Measurements from ENCODE around the gene PHTF2. TPM values are rescaled to one million over a fixed set of nuclear protein-coding genes. Genes with fewer than 3 reads are reported as not detected.

Gene PHTF2
- total RNA-seq (2012; rRNA removed) (65.5 and 69.9 TPM in 2 replicates), polyA plus RNA-seq (2012; rRNA removed) (21.7 and 28.3 TPM in 2 replicates), Bru-seq, nascent RNA (percentile 87 among the genes with signal in this experiment), BruChase-seq, experiment 1, labeled RNA remaining after a 6-hour chase (percentile 82 among the genes with signal in this experiment), BruChase-seq, experiment 2, labeled RNA remaining after a 2-hour chase (percentile 76 among the genes with signal in this experiment)
- 4.6 and 5.1 TPM in 2 replicates for polyA plus RNA-seq (2012; cell fraction: cytosol; rRNA removed)
- 1.7 and 18.9 TPM in 2 replicates for polyA plus RNA-seq (2012; cell fraction: nucleus; rRNA removed; ENCODE audit: low replicate concordance)
- long read RNA-seq, full-length matches to known transcripts: 37 of 58 reads
- long read RNA-seq, partial matches to known transcripts: 9 of 58 reads
- long read RNA-seq, other reads (novel, unspliced or antisense): 12 of 58 reads

DNA sequence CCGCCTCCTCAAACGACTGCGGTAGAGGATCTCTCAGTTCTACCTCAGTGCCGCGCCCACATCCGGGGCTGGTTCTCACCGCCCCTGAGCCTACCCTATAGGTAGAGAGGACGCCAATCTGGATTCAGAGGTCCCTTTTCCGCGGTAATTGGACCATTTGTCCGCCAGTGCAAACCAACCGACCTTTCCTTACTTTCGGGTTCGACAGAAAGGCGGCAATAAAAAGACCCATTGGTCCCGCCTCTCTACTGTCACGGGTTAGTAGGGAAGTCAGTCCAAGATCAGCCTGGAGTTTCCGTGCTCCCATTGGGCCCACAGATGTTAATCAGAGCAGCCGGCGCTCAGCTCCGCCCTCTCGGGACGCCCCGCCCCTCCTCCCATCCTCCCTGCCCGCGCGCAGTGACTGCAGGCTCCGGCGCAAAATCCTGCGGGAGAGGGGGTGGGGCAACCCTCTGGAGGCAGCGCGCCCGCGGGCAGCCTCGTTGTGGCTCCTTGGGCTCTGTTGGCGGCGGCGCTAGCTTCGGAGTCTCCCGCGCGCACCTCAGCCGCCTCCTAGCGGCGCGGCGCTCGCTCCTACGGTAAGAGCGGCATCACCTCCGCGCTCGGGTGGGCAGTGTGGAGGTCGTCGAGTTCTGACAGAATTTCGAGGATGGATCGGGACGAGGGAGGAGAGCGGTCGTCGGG, at the start of gene PHTF2, which contains the start of gene TMEM60:
PHTF2 (plus strand) TSS at position 380 of the 684 bp plus-strand sequence.
TMEM60 (minus strand) TSS at position 41 of the 684 bp plus-strand sequence. CDS start 4,061 bp downstream, outside the sequence.
- peak within 1 kb of the TSS; percentile 90 for H3K27ac ChIP-seq (ENCODE audit: insufficient read depth, low read length)
- CTCF ChIA-PET: interaction anchor here (0.7 to 1.3 kb wide), 5 partner anchors 10 to 147 kb away, joined by 3 to 6 read pairs (median 3); no protein-coding TSS in a partner anchor
- H3K4me2 ChIP-seq (ENCODE audit: low read depth, low read length): peak within 1 kb of the TSS; percentile 88
- peak within 1 kb of the TSS; percentile 96 for H2AFZ ChIP-seq (replicated peaks; ENCODE audit: low read length, poor library complexity)
- peak within 1 kb of the TSS; percentile 79 for H4K91ac ChIP-seq (ENCODE audit: insufficient read depth, low read depth, low read length)
- H2AK5ac ChIP-seq (ENCODE audit: low read depth, low read length): peak within 1 kb of the TSS; percentile 41
- no peaks in the 10 kb centered on the region for H4K20me1 ChIP-seq (ENCODE audit: insufficient read depth, low read length)
- peak within 1 kb of the TSS; percentile 69 for H3K56ac ChIP-seq (ENCODE audit: extremely low read depth, insufficient read depth, low read length)
- in situ Hi-C loops (cut with MboI; ENCODE audit: low sequenced_read_pairs) (no loop called here), dilution Hi-C loops (cut with HindIII; ENCODE audit: low sequenced_read_pairs, unreplicated experiment) (no loop called here), intact Hi-C loops (cut with micrococcal nuclease) (loop anchor here (2.0 to 10.0 kb wide), 3 partner anchors 68 to 138 kb away; no protein-coding TSS in a partner anchor)
- H3K9me3 ChIP-seq (ENCODE audit: control insufficient read depth, insufficient read depth, low read length): no peaks in the 10 kb centered on the region
- 0 out of 2 replicates have a peak, but pooled peaks cover 2% of the 10 kb centered on the region for H3K9me1 ChIP-seq (ENCODE audit: insufficient read depth, low read length)
- peak within 1 kb of the TSS; percentile 17 to 82; a peak in 2 of 4 replicates for H4K8ac ChIP-seq (ENCODE audit: low read depth in 2 of 2, low read length in 2 of 2)
- H3K14ac ChIP-seq (replicated peaks; ENCODE audit: low read depth, low read length): peak within 1 kb of the TSS; percentile 88
- peaks cover 6% of the 10 kb centered on the region; the same call in 1 of the 2 replicates for H3K4me1 ChIP-seq (ENCODE audit: control insufficient read depth, insufficient read depth, low read length)
- peak within 1 kb of the TSS; percentile 22; the same call in 2 of the 3 replicates for H2BK15ac ChIP-seq (ENCODE audit: low read depth, low read length)
- H3K4me3 ChIP-seq (ENCODE audit: insufficient read depth, low read depth, low read length): peak within 1 kb of the TSS; percentile 81
- no peaks in the 10 kb centered on the region for H3K36me3 ChIP-seq (ENCODE audit: control insufficient read depth, insufficient read depth, low read length)
- peak within 1 kb of the TSS; percentile 90 for H3K4ac ChIP-seq (ENCODE audit: low read depth, low read length)
- H3K27me3 ChIP-seq (ENCODE audit: control insufficient read depth, insufficient read depth, low read length): no peaks in the 10 kb centered on the region
- H3K18ac ChIP-seq (ENCODE audit: low read depth, low read length): peak within 1 kb of the TSS; percentile 66
- peak within 1 kb of the TSS; percentile 96 for H2AK9ac ChIP-seq (replicated peaks; ENCODE audit: low read depth, low read length, poor library complexity)
- POLR2A ChIA-PET (ENCODE audit: unreplicated experiment): no interaction called here
- peak within 1 kb of the TSS; percentile 68 for H4K5ac ChIP-seq (ENCODE audit: low read depth, low read length)
- WGBS, 2 experiments (ENCODE audit: extremely low coverage in 2 of 2, insufficient read length in 1 of 2): 0% methylated on average over 22 of the region's 61 CpGs; no CpG with 5 or more reads in 1 of the 2 experiments
- H2BK120ac ChIP-seq (ENCODE audit: low read depth, low read length): peak within 1 kb of the TSS; percentile 70
- H3K23ac ChIP-seq (ENCODE audit: low read depth, low read length): peak within 1 kb of the TSS; percentile 87
- H3K79me1 ChIP-seq (ENCODE audit: low read depth in 1 of 2, low read length in 2 of 2): peaks cover 22 to 78% of the 10 kb centered on the region in 2 experiments
- H2BK20ac ChIP-seq (ENCODE audit: low read depth, low read length): no peak within 1 kb of the TSS; the same call in 1 of the 2 replicates
- H2BK5ac ChIP-seq (ENCODE audit: low read depth, low read length, poor library complexity, severe bottlenecking): peak within 1 kb of the TSS; percentile 84
- peak; percentile 93 for ATAC-seq (ENCODE audit: low read depth)
- peak; percentile 100 for DNase-seq
- BruUV-seq (replicated peaks): no TSS peak
- H3K9ac ChIP-seq (ENCODE audit: low read depth, low read length): peak within 1 kb of the TSS; percentile 79
- peak; percentile 12 for TF ChIP-seq RCOR1 (IDR thresholded peaks at IDR 0.05; ENCODE audit: insufficient replicate concordance, low read length)
- TF ChIP-seq, protein P1, sequence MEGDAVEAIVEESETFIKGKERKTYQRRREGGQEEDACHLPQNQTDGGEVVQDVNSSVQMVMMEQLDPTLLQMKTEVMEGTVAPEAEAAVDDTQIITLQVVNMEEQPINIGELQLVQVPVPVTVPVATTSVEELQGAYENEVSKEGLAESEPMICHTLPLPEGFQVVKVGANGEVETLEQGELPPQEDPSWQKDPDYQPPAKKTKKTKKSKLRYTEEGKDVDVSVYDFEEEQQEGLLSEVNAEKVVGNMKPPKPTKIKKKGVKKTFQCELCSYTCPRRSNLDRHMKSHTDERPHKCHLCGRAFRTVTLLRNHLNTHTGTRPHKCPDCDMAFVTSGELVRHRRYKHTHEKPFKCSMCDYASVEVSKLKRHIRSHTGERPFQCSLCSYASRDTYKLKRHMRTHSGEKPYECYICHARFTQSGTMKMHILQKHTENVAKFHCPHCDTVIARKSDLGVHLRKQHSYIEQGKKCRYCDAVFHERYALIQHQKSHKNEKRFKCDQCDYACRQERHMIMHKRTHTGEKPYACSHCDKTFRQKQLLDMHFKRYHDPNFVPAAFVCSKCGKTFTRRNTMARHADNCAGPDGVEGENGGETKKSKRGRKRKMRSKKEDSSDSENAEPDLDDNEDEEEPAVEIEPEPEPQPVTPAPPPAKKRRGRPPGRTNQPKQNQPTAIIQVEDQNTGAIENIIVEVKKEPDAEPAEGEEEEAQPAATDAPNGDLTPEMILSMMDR (conservative IDR thresholded peaks at IDR 0.05; ENCODE audit: low read depth, low read length): peak; percentile 53
- TF ChIP-seq FOS (IDR thresholded peaks at IDR 0.05; ENCODE audit: low read depth, low read length): 0 out of 2 replicates have a peak, but pooled peaks have one; percentile 59
- TF ChIP-seq MXI1 (IDR thresholded peaks at IDR 0.05; ENCODE audit: borderline replicate concordance, low read depth, low read length): peak; percentile 59; the same call in 1 of the 2 replicates
- TF ChIP-seq NFE2L2 (IDR thresholded peaks at IDR 0.05; ENCODE audit: low read depth, low read length): no peak
- TF ChIP-seq MAZ (IDR thresholded peaks at IDR 0.05; ENCODE audit: borderline replicate concordance, low read depth, low read length): peak; percentile 91; the same call in 1 of the 2 replicates
- TF ChIP-seq BHLHE40 (IDR thresholded peaks at IDR 0.05; ENCODE audit: low read depth, low read length): no peak; the same call in 1 of the 2 replicates
- peak; percentile 52 for TF ChIP-seq RAD21 (IDR thresholded peaks at IDR 0.05; ENCODE audit: low read length)
- TF ChIP-seq POLR2A (IDR thresholded peaks at IDR 0.05; ENCODE audit: low read depth, low read length): peak; percentile 48
- TF ChIP-seq CHD1 (IDR thresholded peaks at IDR 0.05; ENCODE audit: low read depth, low read length): no peak
- TF ChIP-seq MAFK (IDR thresholded peaks at IDR 0.05; ENCODE audit: low read depth, low read length): no peak
- TF ChIP-seq CEBPB (IDR thresholded peaks at IDR 0.05; ENCODE audit: low read depth, low read length): no peak
- TF ChIP-seq, protein P2, sequence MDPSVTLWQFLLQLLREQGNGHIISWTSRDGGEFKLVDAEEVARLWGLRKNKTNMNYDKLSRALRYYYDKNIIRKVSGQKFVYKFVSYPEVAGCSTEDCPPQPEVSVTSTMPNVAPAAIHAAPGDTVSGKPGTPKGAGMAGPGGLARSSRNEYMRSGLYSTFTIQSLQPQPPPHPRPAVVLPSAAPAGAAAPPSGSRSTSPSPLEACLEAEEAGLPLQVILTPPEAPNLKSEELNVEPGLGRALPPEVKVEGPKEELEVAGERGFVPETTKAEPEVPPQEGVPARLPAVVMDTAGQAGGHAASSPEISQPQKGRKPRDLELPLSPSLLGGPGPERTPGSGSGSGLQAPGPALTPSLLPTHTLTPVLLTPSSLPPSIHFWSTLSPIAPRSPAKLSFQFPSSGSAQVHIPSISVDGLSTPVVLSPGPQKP (IDR thresholded peaks at IDR 0.05; ENCODE audit: borderline replicate concordance, low read depth, low read length): no peak

All from IMR-90 (cell line).